K562 (cell line): ENCODE measurements around the gene APOM. TPM values are rescaled to one million over a fixed set of nuclear protein-coding genes. Genes with fewer than 3 reads are reported as not detected.

Source experiments
- ARNT ChIP-seq, 2 experiments: fragments of 450-650 bp; IDR thresholded peaks; 2 replicates each; pipeline ENCODE4 v1.6.1; 2016; ENCODE audit warnings: mild to moderate bottlenecking in 1 of 2
- C11orf30 ChIP-seq: fragments of 450-650 bp; IDR thresholded peaks from 2 replicates; pipeline ENCODE4 v1.6.1; 2016; ENCODE audit warnings: low read depth, mild to moderate bottlenecking
- DPF2 ChIP-seq: fragments of 450-650 bp; IDR thresholded peaks from 2 replicates; pipeline ENCODE4 v1.6.1; 2016
- E2F3 ChIP-seq: fragments of 250-450 bp; sonication (Bioruptor Pico); IDR thresholded peaks from 2 replicates; pipeline ENCODE4 v1.4.0; 2020; ENCODE audit warnings: mild to moderate bottlenecking
- ELF4 ChIP-seq: fragments of 450-650 bp; formaldehyde crosslinking; IDR thresholded peaks from 2 replicates; pipeline ENCODE4 v1.4.0; 2022; ENCODE audit warnings: missing genetic modification characterization
- FOXJ2 ChIP-seq: fragments of 200-800 bp; sonication (Bioruptor generic); IDR thresholded peaks from 2 replicates; pipeline ENCODE4 v1.6.1; 2016; ENCODE audit warnings: missing genetic modification characterization, missing compliant biosample characterization
- KAT2B ChIP-seq: IDR thresholded peaks from one replicate; pipeline ENCODE4 v1.6.1; 2012; ENCODE audit warnings: low read depth, mild to moderate bottlenecking, control low read depth, inconsistent platforms, low read length, moderate library complexity
- NFRKB ChIP-seq: fragments of 450-650 bp; IDR thresholded peaks from 2 replicates; pipeline ENCODE4 v1.6.1; 2016; ENCODE audit warnings: low read depth
- NONO ChIP-seq, 2 experiments: fragments of 200-400 bp in 1 of 2; fragments of 450-650 bp in 1 of 2; formaldehyde crosslinking in 1 of 2; IDR thresholded peaks; 2 replicates each; pipeline ENCODE4 v1.6.1; 2017; ENCODE audit warnings: low read depth in 2 of 2, mild to moderate bottlenecking in 2 of 2, moderate library complexity in 2 of 2, low read length in 1 of 2
- SAFB ChIP-seq: fragments of 200-400 bp; formaldehyde crosslinking; IDR thresholded peaks from 2 replicates; pipeline ENCODE4 v1.6.1; 2017; ENCODE audit warnings: low read depth, low read length, borderline replicate concordance
- SMAD2 ChIP-seq: fragments of 150-350 bp; IDR thresholded peaks from 2 replicates; pipeline ENCODE4 v1.6.1; 2014; ENCODE audit warnings: low read depth, mild to moderate bottlenecking, low read length
- SMARCB1 ChIP-seq: IDR thresholded peaks from 2 replicates; pipeline ENCODE4 v1.6.1; 2011; ENCODE audit warnings: improper control_type of control experiment, low read depth; ENCODE audit not compliant: insufficient read length
- SRF ChIP-seq, 2 experiments: fragments of 250-450, 450-650 bp in 1 of 2; sonication (Bioruptor Pico) in 1 of 2; sonication (generic) in 1 of 2; formaldehyde crosslinking; IDR thresholded peaks; 2 replicates each; pipeline versions ENCODE4 v1.5.0 to v1.5.1; 2020 to 2022; ENCODE audit warnings: mild to moderate bottlenecking in 1 of 2, missing genetic modification reagents in 1 of 2
- ZNF212 ChIP-seq: fragments of 450-650 bp; formaldehyde crosslinking; IDR thresholded peaks from 2 replicates; pipeline ENCODE4 v1.4.0; 2020; ENCODE audit warnings: mild to moderate bottlenecking
- ZNF253 ChIP-seq: fragments of 250-450 bp; sonication (Bioruptor Pico); conservative IDR thresholded peaks from 2 replicates; pipeline ENCODE4 v1.6.1; 2021; ENCODE audit warnings: mild to moderate bottlenecking
- ZNF668 ChIP-seq: fragments of 250-450 bp; sonication (Bioruptor Pico); IDR thresholded peaks from 2 replicates; pipeline ENCODE4 v1.8.0; 2022; ENCODE audit warnings: mild to moderate bottlenecking, inconsistent platforms
- ZNF830 ChIP-seq: fragments of 250-450 bp; sonication (Bioruptor Pico); IDR thresholded peaks from 2 replicates; pipeline ENCODE4 v1.5.0; 2021; ENCODE audit warnings: mild to moderate bottlenecking
- polyA plus RNA-seq, 8 experiments: library from polyadenylated mRNA; depleted of rRNA in 4 of 8; stranded (reverse) in 5 of 8; unstranded in 3 of 8; fragments of >200 nt; fragmentation: Nextera tagmentation in 2 of 8; fragmentation: Illumina TruSeq in 1 of 8; extraction: Ambion mirVana in 2 of 8; extraction: Trizol in 1 of 8; gene quantifications; 2 replicates each; pipeline versions ENCODE4 v1.2.1 to v1.2.3, GENCODE V29; 2011 to 2014; ENCODE audit warnings: inconsistent platforms in 1 of 8, missing spikeins in 1 of 8
- total RNA-seq, 7 experiments: library from RNA; depleted of rRNA in 6 of 7; stranded (reverse); fragments of >200 nt in 6 of 7; fragmentation: Illumina TruSeq in 2 of 7; extraction: Trizol in 2 of 7; gene quantifications; 2 replicates each; pipeline versions ENCODE4 v1.2.1 to v1.2.3, GENCODE V29; 2011 to 2021; ENCODE audit warnings: low replicate concordance in 1 of 7
- TF ChIP-seq, protein P1 (sequence below): IDR thresholded peaks from 2 replicates; pipeline ENCODE4 v1.6.1; 2014; ENCODE audit warnings: antibody characterized with exemption
- TF ChIP-seq, protein P2 (sequence below): fragments of 250-450 bp; sonication (Bioruptor Pico); IDR thresholded peaks from 2 replicates; pipeline ENCODE4 v1.9.0; 2021; ENCODE audit warnings: mild to moderate bottlenecking
- TF ChIP-seq, protein P3 (sequence below): fragments of 450-650 bp; conservative IDR thresholded peaks from 2 replicates; pipeline ENCODE4 v1.6.1; 2016; ENCODE audit warnings: missing genetic modification characterization, low read depth, mild to moderate bottlenecking, missing compliant biosample characterization, moderate library complexity
- TF ChIP-seq, protein P4 (sequence below): fragments of 450-650 bp; IDR thresholded peaks from 2 replicates; pipeline ENCODE4 v1.7.0; 2016; ENCODE audit warnings: borderline replicate concordance
- TF ChIP-seq, protein P5 (sequence below): sonication (generic); formaldehyde crosslinking; IDR thresholded peaks from 2 replicates; pipeline ENCODE4 v1.8.1; 2023; ENCODE audit warnings: mild to moderate bottlenecking, missing genetic modification reagents

The APOM gene
- total and polyA plus RNA-seq, 9 of the 15 experiments (the other 6 are each of a cell fraction or from before 2014, with no cell fraction given), result 5.7 to 24.3 (median 10.4) TPM

DNA sequence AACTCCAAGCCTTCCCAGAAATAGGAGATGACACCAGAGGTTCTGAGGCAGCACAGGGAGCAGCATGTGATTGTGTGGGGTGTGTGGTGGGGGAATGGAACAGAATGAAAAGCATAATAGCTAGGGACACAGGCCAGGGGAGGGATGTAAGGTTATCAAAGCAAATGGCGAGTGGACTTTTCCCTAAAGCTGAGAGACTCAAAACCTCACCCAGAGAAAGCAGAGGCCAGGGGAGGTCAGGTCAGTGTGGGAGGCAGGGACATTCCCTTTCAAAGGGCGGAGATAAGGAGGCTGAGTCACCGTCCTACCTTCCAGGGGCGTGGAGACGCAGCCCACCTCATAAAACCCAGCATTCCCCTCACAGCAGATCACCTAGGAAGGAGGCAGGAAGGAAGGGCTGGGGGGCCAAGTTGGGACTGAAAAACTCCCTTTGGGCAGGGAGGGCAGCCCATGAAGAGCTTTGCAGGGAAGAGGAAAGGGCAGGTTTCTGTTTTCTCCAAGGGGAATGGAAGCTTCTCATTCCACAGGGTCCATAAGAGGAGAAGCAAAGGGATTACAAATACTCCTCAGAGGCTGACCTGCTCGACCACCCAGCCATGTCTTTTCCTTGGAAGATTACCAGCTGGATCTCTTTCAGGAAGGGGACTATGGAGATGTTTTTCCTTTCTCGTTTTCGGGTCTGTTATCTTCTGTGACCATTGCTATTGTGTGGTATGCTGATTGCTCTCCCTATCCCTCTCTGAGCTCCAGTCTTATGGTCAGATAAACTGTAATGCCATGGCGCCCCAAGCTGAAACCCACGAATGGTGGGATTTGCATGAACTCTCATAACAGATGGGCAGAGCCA lies 34.8 kb downstream of the APOM start (continued):
- TF ChIP-seq ZNF668 (peak; percentile 83; the same call in 1 of the 2 replicates), ZNF253 (CRISPR knock-in tag) (0 out of 2 replicates have a peak, but pooled peaks have one; percentile 56), C11orf30 (peak; percentile 87), NFRKB (peak; percentile 72), NONO (IDR thresholded peaks at IDR 0.05; ENCODE audit: low read depth in 2 of 2, low read length in 1 of 2) (no peak), DPF2 (peak; percentile 100), SAFB (no peak), E2F3 (CRISPR knock-in tag) (no peak), SRF (CRISPR knock-in tag; IDR thresholded peaks at IDR 0.05) (peak in 1 of 2 experiments; percentile 87; a peak in 1 of 4 replicates), ZNF212 (CRISPR knock-in tag) (no peak; the same call in 1 of the 2 replicates), SMARCB1 (peak; percentile 100), ELF4 (peak; percentile 89), FOXJ2 (tag) (no peak), ARNT (IDR thresholded peaks at IDR 0.05) (peak; percentile 61 to 89), KAT2B (no peak), ZNF830 (CRISPR knock-in tag) (peak; percentile 88; the same call in 1 of the 2 replicates), SMAD2 (no peak)
- TF ChIP-seq, protein P1, sequence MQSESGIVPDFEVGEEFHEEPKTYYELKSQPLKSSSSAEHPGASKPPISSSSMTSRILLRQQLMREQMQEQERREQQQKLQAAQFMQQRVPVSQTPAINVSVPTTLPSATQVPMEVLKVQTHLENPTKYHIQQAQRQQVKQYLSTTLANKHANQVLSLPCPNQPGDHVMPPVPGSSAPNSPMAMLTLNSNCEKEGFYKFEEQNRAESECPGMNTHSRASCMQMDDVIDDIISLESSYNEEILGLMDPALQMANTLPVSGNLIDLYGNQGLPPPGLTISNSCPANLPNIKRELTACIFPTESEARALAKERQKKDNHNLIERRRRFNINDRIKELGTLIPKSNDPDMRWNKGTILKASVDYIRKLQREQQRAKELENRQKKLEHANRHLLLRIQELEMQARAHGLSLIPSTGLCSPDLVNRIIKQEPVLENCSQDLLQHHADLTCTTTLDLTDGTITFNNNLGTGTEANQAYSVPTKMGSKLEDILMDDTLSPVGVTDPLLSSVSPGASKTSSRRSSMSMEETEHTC, result no peak; the same call in 1 of the 2 replicates
- TF ChIP-seq, protein P2, sequence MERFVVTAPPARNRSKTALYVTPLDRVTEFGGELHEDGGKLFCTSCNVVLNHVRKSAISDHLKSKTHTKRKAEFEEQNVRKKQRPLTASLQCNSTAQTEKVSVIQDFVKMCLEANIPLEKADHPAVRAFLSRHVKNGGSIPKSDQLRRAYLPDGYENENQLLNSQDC (CRISPR knock-in tag), result no peak
- TF ChIP-seq, protein P3, sequence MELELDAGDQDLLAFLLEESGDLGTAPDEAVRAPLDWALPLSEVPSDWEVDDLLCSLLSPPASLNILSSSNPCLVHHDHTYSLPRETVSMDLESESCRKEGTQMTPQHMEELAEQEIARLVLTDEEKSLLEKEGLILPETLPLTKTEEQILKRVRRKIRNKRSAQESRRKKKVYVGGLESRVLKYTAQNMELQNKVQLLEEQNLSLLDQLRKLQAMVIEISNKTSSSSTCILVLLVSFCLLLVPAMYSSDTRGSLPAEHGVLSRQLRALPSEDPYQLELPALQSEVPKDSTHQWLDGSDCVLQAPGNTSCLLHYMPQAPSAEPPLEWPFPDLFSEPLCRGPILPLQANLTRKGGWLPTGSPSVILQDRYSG (tag), result peak; percentile 88
- TF ChIP-seq, protein P4, sequence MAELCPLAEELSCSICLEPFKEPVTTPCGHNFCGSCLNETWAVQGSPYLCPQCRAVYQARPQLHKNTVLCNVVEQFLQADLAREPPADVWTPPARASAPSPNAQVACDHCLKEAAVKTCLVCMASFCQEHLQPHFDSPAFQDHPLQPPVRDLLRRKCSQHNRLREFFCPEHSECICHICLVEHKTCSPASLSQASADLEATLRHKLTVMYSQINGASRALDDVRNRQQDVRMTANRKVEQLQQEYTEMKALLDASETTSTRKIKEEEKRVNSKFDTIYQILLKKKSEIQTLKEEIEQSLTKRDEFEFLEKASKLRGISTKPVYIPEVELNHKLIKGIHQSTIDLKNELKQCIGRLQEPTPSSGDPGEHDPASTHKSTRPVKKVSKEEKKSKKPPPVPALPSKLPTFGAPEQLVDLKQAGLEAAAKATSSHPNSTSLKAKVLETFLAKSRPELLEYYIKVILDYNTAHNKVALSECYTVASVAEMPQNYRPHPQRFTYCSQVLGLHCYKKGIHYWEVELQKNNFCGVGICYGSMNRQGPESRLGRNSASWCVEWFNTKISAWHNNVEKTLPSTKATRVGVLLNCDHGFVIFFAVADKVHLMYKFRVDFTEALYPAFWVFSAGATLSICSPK, result no peak
- TF ChIP-seq, protein P5, sequence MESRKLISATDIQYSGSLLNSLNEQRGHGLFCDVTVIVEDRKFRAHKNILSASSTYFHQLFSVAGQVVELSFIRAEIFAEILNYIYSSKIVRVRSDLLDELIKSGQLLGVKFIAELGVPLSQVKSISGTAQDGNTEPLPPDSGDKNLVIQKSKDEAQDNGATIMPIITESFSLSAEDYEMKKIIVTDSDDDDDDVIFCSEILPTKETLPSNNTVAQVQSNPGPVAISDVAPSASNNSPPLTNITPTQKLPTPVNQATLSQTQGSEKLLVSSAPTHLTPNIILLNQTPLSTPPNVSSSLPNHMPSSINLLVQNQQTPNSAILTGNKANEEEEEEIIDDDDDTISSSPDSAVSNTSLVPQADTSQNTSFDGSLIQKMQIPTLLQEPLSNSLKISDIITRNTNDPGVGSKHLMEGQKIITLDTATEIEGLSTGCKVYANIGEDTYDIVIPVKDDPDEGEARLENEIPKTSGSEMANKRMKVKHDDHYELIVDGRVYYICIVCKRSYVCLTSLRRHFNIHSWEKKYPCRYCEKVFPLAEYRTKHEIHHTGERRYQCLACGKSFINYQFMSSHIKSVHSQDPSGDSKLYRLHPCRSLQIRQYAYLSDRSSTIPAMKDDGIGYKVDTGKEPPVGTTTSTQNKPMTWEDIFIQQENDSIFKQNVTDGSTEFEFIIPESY, result peak; percentile 87; the same call in 1 of the 2 replicates
